K562 (cell line): ENCODE data around the gene LAMB3. TPM values are rescaled to one million over a fixed set of nuclear protein-coding genes. Genes with fewer than 3 reads are reported as not detected.

ENCODE experiments used
- ATAC-seq: fragments of 200-7000 bp; cut with Tn5 transposase; 3 replicates; pipeline ENCODE4 v1.9.1; 2020; ENCODE audit warnings: moderate library complexity
- BruUV-seq: library from RNA; stranded (reverse); fragments of 400-500 nt; replicated peaks from 2 replicates; lab custom pipeline; 2021; lab: Mats Ljungman, UMichigan
- CTCF ChIA-PET: fragments of 300-600 bp; formaldehyde crosslinking; extraction: SDS; loops from one replicate; lab custom pipeline; 2021; ENCODE audit warnings: low intra/inter-chr PET ratio; lab: Yijun Ruan, JAX
- POLR2A ChIA-PET: fragments of 300-600, 350-650 bp; sonication (Branson Sonifier 250); formaldehyde crosslinking; extraction: SDS; loops from one replicate; lab custom pipeline; 2021; ENCODE audit warnings: antibody characterized with exemption, inconsistent platforms; lab: Yijun Ruan, JAX
- DNase-seq, 4 experiments: peaks; one replicate each; pipeline versions ENCODE4 v3.0.0 to v3.0.0-alpha.2; 2011 to 2018; ENCODE audit warnings: low spot score in 3 of 4, mixed read lengths in 3 of 4; ENCODE audit errors: extremely low read depth in 1 of 4
- FAIRE-seq: peaks from 2 replicates; lab custom pipeline; 2011; peaks lifted over from hg19 to GRCh38; lab: Jason Lieb, UNC
- H2AFZ ChIP-seq: 2 replicates; pipeline ENCODE4 v1.6.0; 2011; ENCODE audit warnings: low read depth, low read length, control low read depth, inconsistent platforms
- H3K27ac ChIP-seq: fragments of 200-600 bp; 3 replicates; pipeline ENCODE4 v1.8.0; 2011; ENCODE audit warnings: low read depth, mild to moderate bottlenecking, control low read depth, inconsistent platforms, low read length, moderate library complexity, mixed read lengths; ENCODE audit errors: extremely low read depth
- H3K27me3 ChIP-seq, 2 experiments: fragments of 300-600 bp in 1 of 2; 2 replicates in 1 of 2; 3 replicates in 1 of 2; pipeline versions ENCODE4 v1.6.0 to v1.8.0; 2011; ENCODE audit warnings: inconsistent platforms in 2 of 2, low read length in 2 of 2, mild to moderate bottlenecking in 1 of 2, mixed read lengths in 1 of 2, moderate library complexity in 1 of 2; ENCODE audit not compliant: control insufficient read depth in 2 of 2, insufficient read depth in 2 of 2
- H3K36me3 ChIP-seq: fragments of 300-600 bp; 3 replicates; pipeline ENCODE4 v1.8.0; 2011; ENCODE audit warnings: mild to moderate bottlenecking, low read length, inconsistent platforms; ENCODE audit not compliant: control insufficient read depth, insufficient read depth
- H3K4me1 ChIP-seq, 2 experiments: fragments of 200-600 bp in 1 of 2; replicated peaks in 1 of 2; 2 replicates in 1 of 2; 3 replicates in 1 of 2; pipeline versions ENCODE4 v1.5.1 to v1.8.0; 2011; ENCODE audit warnings: inconsistent platforms in 2 of 2, low read length in 2 of 2, mild to moderate bottlenecking in 1 of 2, mixed read lengths in 1 of 2, moderate library complexity in 1 of 2; ENCODE audit not compliant: control insufficient read depth in 2 of 2, insufficient read depth in 2 of 2
- H3K4me2 ChIP-seq: 2 replicates; pipeline ENCODE4 v1.6.1; 2011; ENCODE audit warnings: low read length, control low read depth, inconsistent platforms, mixed read lengths; ENCODE audit not compliant: insufficient read depth
- H3K4me3 ChIP-seq: fragments of 200-600 bp; sonication (generic), shearing (Covaris generic); 2 replicates; pipeline ENCODE4 v1.5.1; 2016; ENCODE audit warnings: control low read depth, inconsistent platforms
- H3K79me2 ChIP-seq: fragments of 200-600 bp; 3 replicates; pipeline ENCODE4 v1.8.0; 2011; ENCODE audit warnings: low read length, inconsistent platforms; ENCODE audit not compliant: control insufficient read depth, insufficient read depth
- H3K9ac ChIP-seq, 2 experiments: 2 replicates each; pipeline versions ENCODE4 v1.6.0 to v1.6.1; 2011; ENCODE audit warnings: low read depth in 2 of 2, low read length in 2 of 2, control low read depth in 1 of 2, inconsistent platforms in 1 of 2, mild to moderate bottlenecking in 1 of 2, mixed read lengths in 1 of 2; ENCODE audit not compliant: insufficient read depth in 1 of 2
- H3K9me1 ChIP-seq: one replicate; pipeline ENCODE4 v1.6.0; 2011; ENCODE audit warnings: inconsistent platforms, mild to moderate bottlenecking, low read length, moderate library complexity; ENCODE audit not compliant: control insufficient read depth, insufficient read depth
- H3K9me3 ChIP-seq: replicated peaks from 2 replicates; pipeline ENCODE4 v1.5.1; 2011; ENCODE audit warnings: low read depth, low read length, inconsistent platforms; ENCODE audit not compliant: control insufficient read depth, insufficient read depth
- H4K20me1 ChIP-seq: replicated peaks from 2 replicates; pipeline ENCODE4 v1.6.1; 2011; ENCODE audit warnings: low read length, inconsistent platforms, mixed read lengths; ENCODE audit not compliant: control insufficient read depth, insufficient read depth
- CBX5 ChIP-seq: IDR thresholded peaks from 2 replicates; pipeline ENCODE4 v1.6.1; 2014; ENCODE audit warnings: low read depth, borderline replicate concordance
- CHCHD3 ChIP-seq: fragments of 250-450 bp; sonication (Bioruptor Pico); IDR thresholded peaks from 2 replicates; pipeline ENCODE4 v2.1.2; 2022; ENCODE audit warnings: mild to moderate bottlenecking
- MCM3 ChIP-seq: fragments of 450-650 bp; IDR thresholded peaks from 2 replicates; pipeline ENCODE4 v1.6.1; 2016
- MYNN ChIP-seq, 2 experiments: sonication (generic); formaldehyde crosslinking in 1 of 2; IDR thresholded peaks; 2 replicates each; pipeline versions ENCODE4 v1.5.0 to v1.6.1; 2016 to 2020; ENCODE audit warnings: antibody characterized with exemption in 1 of 2, missing genetic modification reagents in 1 of 2
- POLR2AphosphoS5 ChIP-seq: IDR thresholded peaks from 2 replicates; pipeline ENCODE4 v1.6.1; 2011; ENCODE audit warnings: mild to moderate bottlenecking, low read depth, low read length, moderate library complexity; ENCODE audit not compliant: control insufficient read depth, insufficient read depth
- SMAD3 ChIP-seq: fragments of 450-650 bp; formaldehyde crosslinking; conservative IDR thresholded peaks from 2 replicates; pipeline ENCODE4 v1.4.0; 2020; ENCODE audit warnings: mild to moderate bottlenecking
- SMARCA4 ChIP-seq: fragments of 450-650 bp; IDR thresholded peaks from 2 replicates; pipeline ENCODE4 v1.6.1; 2016
- ZFX ChIP-seq: sonication (generic); formaldehyde crosslinking; IDR thresholded peaks from 2 replicates; pipeline ENCODE4 v1.8.0; 2022; ENCODE audit warnings: mild to moderate bottlenecking, missing genetic modification reagents, moderate library complexity
- ZNF133 ChIP-seq: fragments of 250-450 bp; sonication (Bioruptor Pico); IDR thresholded peaks from 2 replicates; pipeline ENCODE4 v1.4.0; 2020; ENCODE audit warnings: mild to moderate bottlenecking
- ZNF140 ChIP-seq: fragments of 250-450 bp; sonication (Bioruptor Pico); IDR thresholded peaks from 2 replicates; pipeline ENCODE4 v1.8.0; 2021; ENCODE audit warnings: moderate library complexity, mild to moderate bottlenecking, inconsistent platforms
- ZNF644 ChIP-seq: fragments of 200-800 bp; sonication (Bioruptor generic); IDR thresholded peaks from 2 replicates; pipeline ENCODE4 v1.6.1; 2016; ENCODE audit warnings: low read depth, missing genetic modification characterization, missing compliant biosample characterization
- WGBS: fragments of 100-300 bp; shearing (Covaris generic); methylation state at CpG from one replicate; pipeline ENCODE4 v1.1.6; 2016; ENCODE audit warnings: low coverage, mixed read lengths; ENCODE audit not compliant: insufficient coverage; ENCODE audit errors: missing lambda C conversion rate; 5-methylcytosine and 5-hydroxymethylcytosine counted together
- in situ Hi-C: fragments of 300-500 bp; cut with MboI; formaldehyde crosslinking; loops from 4 replicates; pipeline ENCODE4 v1.15.0; 2018; ENCODE audit warnings: inconsistent platforms, mixed read lengths
- intact Hi-C: fragments of 100-400 bp; cut with micrococcal nuclease; formaldehyde crosslinking; loops from 2 replicates; pipeline ENCODE4 v1.14.2; 2022
- polyA plus RNA-seq, 8 experiments: library from polyadenylated mRNA; depleted of rRNA in 4 of 8; stranded (reverse) in 5 of 8; unstranded in 3 of 8; fragments of >200 nt; fragmentation: Nextera tagmentation in 2 of 8; fragmentation: Illumina TruSeq in 1 of 8; extraction: Ambion mirVana in 2 of 8; extraction: Trizol in 1 of 8; gene quantifications; 2 replicates each; pipeline versions ENCODE4 v1.2.1 to v1.2.3, GENCODE V29; 2011 to 2014; ENCODE audit warnings: inconsistent platforms in 1 of 8, missing spikeins in 1 of 8
- total RNA-seq, 7 experiments: library from RNA; depleted of rRNA in 6 of 7; stranded (reverse); fragments of >200 nt in 6 of 7; fragmentation: Illumina TruSeq in 2 of 7; extraction: Trizol in 2 of 7; gene quantifications; 2 replicates each; pipeline versions ENCODE4 v1.2.1 to v1.2.3, GENCODE V29; 2011 to 2021; ENCODE audit warnings: low replicate concordance in 1 of 7
- TF ChIP-seq, protein P1 (sequence below): fragments of 250-450 bp; sonication (Bioruptor Pico); IDR thresholded peaks from 2 replicates; pipeline ENCODE4 v1.4.0; 2020; ENCODE audit warnings: mild to moderate bottlenecking, moderate library complexity
- TF ChIP-seq, protein P2 (sequence below): fragments of 450-650 bp; conservative IDR thresholded peaks from 2 replicates; pipeline ENCODE4 v1.6.1; 2016; ENCODE audit warnings: missing genetic modification characterization, low read depth, mild to moderate bottlenecking, missing compliant biosample characterization, moderate library complexity
- TF ChIP-seq, protein P3 (sequence below): fragments of 250-450 bp; sonication (Bioruptor Pico); IDR thresholded peaks from 2 replicates; pipeline ENCODE4 v1.5.0; 2021
- TF ChIP-seq, protein P4 (sequence below): fragments of 450-650 bp; formaldehyde crosslinking; IDR thresholded peaks from 2 replicates; pipeline ENCODE4 v1.4.0; 2020; ENCODE audit warnings: mild to moderate bottlenecking, moderate library complexity

The LAMB3 gene
- total and polyA plus RNA-seq, 9 of the 15 experiments (the other 6 are each of a cell fraction or from before 2014, with no cell fraction given) = 0.08 to 1.3 (median 0.91) TPM

DNA sequence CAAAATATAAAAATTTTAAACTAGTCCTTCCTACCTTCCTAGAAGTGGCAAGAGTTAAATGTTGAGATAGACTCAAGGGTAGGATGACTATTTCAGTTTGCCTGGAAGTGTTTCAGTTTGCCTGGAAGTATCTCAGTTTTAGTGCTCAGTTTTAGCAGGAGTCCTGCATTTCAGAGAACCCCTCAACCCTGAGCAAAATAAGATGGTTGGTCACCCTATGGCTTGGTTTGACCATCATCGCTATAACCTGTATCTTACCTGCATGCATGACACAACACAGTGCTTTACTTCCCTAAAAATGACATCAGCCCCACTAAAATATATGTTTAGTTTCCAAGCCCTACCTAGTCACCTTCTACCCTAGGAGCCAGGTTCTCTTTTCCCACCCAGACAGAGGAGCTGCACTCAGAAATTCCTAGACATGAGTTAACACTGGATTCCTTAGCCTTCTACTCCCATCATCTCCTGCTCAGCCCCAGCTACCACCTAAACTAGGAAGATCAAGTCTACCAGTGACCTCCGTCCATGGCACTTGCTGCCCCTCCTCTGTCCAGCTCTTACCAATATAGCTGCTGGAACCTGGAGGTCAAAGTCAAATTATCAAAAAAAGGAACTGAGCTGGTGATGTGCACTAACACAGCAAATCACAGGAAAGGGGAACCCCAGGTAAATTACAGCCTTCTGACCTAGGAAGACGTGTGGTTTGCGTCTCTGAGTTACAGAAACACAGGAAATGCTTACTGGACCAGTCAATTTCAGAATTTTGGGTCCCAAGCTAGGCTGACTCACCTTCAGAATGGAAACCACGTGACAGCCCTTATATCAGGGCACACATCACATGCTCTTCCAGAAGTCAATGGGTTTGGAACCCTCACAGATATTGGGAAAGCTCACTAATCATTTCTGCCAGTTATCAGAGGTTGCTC, 20.7 kb upstream of the LAMB3 start (continued):
- TF ChIP-seq, protein P1, sequence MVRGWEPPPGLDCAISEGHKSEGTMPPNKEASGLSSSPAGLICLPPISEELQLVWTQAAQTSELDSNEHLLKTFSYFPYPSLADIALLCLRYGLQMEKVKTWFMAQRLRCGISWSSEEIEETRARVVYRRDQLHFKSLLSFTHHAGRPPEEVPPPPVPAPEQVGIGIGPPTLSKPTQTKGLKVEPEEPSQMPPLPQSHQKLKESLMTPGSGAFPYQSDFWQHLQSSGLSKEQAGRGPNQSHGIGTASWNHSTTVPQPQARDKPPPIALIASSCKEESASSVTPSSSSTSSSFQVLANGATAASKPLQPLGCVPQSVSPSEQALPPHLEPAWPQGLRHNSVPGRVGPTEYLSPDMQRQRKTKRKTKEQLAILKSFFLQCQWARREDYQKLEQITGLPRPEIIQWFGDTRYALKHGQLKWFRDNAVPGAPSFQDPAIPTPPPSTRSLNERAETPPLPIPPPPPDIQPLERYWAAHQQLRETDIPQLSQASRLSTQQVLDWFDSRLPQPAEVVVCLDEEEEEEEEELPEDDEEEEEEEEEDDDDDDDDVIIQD (CRISPR knock-in tag) = no peak

DNA sequence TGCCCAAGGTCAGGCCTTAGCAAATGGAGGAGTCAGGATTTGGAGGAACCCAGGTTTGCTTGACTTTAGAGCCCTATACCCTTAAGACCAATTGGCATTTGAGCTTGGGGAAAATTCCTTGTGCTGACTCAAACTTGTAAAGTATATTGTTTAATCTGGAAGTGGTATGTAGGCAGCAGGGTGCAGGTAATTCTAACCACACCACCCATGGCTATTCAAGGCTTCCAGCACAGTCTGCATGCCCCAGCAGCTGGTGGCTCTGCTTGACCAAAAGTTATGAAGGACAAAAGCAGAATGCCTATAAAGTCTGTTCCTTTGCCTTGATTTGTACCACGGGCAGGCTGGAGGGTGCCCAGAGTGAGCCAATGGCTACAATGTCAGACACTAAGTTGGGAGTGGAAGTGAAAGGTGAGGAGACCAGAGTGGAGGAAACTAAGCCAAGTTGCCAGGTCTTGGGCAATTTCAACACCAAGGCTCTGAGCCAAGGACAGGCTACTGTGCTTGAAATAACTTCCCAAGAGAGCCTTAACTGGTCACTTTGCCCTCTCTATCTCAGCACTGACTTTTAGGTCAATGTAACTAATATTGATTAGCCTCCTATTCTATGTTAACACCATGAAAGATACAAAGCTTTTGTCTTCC, 18.3 kb upstream of the LAMB3 start:
- no peaks in the 10 kb centered on the region for H4K20me1 ChIP-seq
- no TSS peak for BruUV-seq
- in situ Hi-C loops (no loop called here), intact Hi-C loops (no loop called here)
- FAIRE-seq (no peak), ATAC-seq (no peak), DNase-seq (no peak)
- no peaks in the 10 kb centered on the region for H3K79me2 ChIP-seq
- H3K4me2 ChIP-seq = no peak overlapping the region
- ChIA-PET CTCF (no interaction called here), POLR2A (no interaction called here)
- WGBS = 47% methylated on average over 1 of the region's 1 CpG
- H3K4me1 ChIP-seq = peaks cover 8 to 40% of the 10 kb centered on the region in 2 experiments
- no peak overlapping the region for H3K27ac ChIP-seq
- no peak overlapping the region for H3K4me3 ChIP-seq
- no peak overlapping the region for H3K9ac ChIP-seq
- H3K9me3 ChIP-seq = no peaks in the 10 kb centered on the region
- H2AFZ ChIP-seq = no peak overlapping the region
- no peaks in the 10 kb centered on the region for H3K9me1 ChIP-seq
- H3K27me3 ChIP-seq = peaks cover 0 to 4% of the 10 kb centered on the region in 2 experiments; a peak in 1 of 5 replicates
- H3K36me3 ChIP-seq = no peaks in the 10 kb centered on the region
- no peak for TF ChIP-seq SMARCA4
- no peak for TF ChIP-seq ZNF644 (tag)
- TF ChIP-seq SMAD3 (CRISPR knock-in tag) = no peak
- TF ChIP-seq ZNF133 (CRISPR knock-in tag) = no peak
- TF ChIP-seq CBX5 = no peak
- TF ChIP-seq, protein P2, sequence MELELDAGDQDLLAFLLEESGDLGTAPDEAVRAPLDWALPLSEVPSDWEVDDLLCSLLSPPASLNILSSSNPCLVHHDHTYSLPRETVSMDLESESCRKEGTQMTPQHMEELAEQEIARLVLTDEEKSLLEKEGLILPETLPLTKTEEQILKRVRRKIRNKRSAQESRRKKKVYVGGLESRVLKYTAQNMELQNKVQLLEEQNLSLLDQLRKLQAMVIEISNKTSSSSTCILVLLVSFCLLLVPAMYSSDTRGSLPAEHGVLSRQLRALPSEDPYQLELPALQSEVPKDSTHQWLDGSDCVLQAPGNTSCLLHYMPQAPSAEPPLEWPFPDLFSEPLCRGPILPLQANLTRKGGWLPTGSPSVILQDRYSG (tag) = no peak
- TF ChIP-seq CHCHD3 (CRISPR knock-in tag) = no peak
- no peak for TF ChIP-seq ZNF140 (CRISPR knock-in tag)
- TF ChIP-seq MYNN (IDR thresholded peaks at IDR 0.05) = no peak
- TF ChIP-seq MYNN (CRISPR knock-in tag; IDR thresholded peaks at IDR 0.05) = no peak
- no peak for TF ChIP-seq ZFX
- TF ChIP-seq, protein P3, sequence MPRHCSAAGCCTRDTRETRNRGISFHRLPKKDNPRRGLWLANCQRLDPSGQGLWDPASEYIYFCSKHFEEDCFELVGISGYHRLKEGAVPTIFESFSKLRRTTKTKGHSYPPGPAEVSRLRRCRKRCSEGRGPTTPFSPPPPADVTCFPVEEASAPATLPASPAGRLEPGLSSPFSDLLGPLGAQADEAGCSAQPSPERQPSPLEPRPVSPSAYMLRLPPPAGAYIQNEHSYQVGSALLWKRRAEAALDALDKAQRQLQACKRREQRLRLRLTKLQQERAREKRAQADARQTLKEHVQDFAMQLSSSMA (CRISPR knock-in tag) = no peak
- no peak for TF ChIP-seq MCM3
- TF ChIP-seq, protein P4, sequence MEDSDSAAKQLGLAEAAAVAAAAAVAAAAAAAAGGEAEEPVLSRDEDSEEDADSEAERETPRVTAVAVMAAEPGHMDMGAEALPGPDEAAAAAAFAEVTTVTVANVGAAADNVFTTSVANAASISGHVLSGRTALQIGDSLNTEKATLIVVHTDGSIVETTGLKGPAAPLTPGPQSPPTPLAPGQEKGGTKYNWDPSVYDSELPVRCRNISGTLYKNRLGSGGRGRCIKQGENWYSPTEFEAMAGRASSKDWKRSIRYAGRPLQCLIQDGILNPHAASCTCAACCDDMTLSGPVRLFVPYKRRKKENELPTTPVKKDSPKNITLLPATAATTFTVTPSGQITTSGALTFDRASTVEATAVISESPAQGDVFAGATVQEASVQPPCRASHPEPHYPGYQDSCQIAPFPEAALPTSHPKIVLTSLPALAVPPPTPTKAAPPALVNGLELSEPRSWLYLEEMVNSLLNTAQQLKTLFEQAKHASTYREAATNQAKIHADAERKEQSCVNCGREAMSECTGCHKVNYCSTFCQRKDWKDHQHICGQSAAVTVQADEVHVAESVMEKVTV (CRISPR knock-in tag) = no peak
- TF ChIP-seq POLR2AphosphoS5 = no peak
